ENCODE measurements around the gene ARPP21.

The ARPP21 gene

GRCh38 chr3:35651426-35651825 lies 12.1 kb downstream of the ARPP21 start:
- H3K36me3 ChIP-seq (ENCODE audit: control insufficient read depth in 2 of 2, insufficient read depth in 1 of 2, low read length in 2 of 2), result no peaks in the 10 kb centered on the region
- no peaks in the 10 kb centered on the region for H3K9me3 ChIP-seq (ENCODE audit: control insufficient read depth, insufficient read depth, low read depth, low read length)
- no peak overlapping the region for H3K27ac ChIP-seq (ENCODE audit: extremely low read depth, low read depth, low read length)
- POLR2A ChIA-PET, result no interaction called here
- CTCF ChIA-PET, result no interaction called here
- no peak overlapping the region for H3K4me3 ChIP-seq (ENCODE audit: low read depth, low read length)
- TF ChIP-seq, protein P1, sequence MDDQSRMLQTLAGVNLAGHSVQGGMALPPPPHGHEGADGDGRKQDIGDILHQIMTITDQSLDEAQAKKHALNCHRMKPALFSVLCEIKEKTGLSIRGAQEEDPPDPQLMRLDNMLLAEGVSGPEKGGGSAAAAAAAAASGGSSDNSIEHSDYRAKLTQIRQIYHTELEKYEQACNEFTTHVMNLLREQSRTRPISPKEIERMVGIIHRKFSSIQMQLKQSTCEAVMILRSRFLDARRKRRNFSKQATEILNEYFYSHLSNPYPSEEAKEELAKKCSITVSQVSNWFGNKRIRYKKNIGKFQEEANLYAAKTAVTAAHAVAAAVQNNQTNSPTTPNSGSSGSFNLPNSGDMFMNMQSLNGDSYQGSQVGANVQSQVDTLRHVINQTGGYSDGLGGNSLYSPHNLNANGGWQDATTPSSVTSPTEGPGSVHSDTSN (CRISPR knock-in tag; IDR thresholded peaks at IDR 0.05), result no peak
- no peak for TF ChIP-seq ZNF544 (tag by site-specific recombination; IDR thresholded peaks at IDR 0.05)
- TF ChIP-seq ZNF501 (tag by site-specific recombination; IDR thresholded peaks at IDR 0.05), result no peak
- no peak for TF ChIP-seq ZNF560 (tag by site-specific recombination; IDR thresholded peaks at IDR 0.05; ENCODE audit: borderline replicate concordance)
- TF ChIP-seq HOXC10 (CRISPR knock-in tag; IDR thresholded peaks at IDR 0.05), result no peak
- TF ChIP-seq ZNF184 (tag by site-specific recombination; IDR thresholded peaks at IDR 0.05), result no peak
- no peak for TF ChIP-seq ZNF19 (tag by site-specific recombination; IDR thresholded peaks at IDR 0.05; ENCODE audit: low read depth)
- TF ChIP-seq, protein P2, sequence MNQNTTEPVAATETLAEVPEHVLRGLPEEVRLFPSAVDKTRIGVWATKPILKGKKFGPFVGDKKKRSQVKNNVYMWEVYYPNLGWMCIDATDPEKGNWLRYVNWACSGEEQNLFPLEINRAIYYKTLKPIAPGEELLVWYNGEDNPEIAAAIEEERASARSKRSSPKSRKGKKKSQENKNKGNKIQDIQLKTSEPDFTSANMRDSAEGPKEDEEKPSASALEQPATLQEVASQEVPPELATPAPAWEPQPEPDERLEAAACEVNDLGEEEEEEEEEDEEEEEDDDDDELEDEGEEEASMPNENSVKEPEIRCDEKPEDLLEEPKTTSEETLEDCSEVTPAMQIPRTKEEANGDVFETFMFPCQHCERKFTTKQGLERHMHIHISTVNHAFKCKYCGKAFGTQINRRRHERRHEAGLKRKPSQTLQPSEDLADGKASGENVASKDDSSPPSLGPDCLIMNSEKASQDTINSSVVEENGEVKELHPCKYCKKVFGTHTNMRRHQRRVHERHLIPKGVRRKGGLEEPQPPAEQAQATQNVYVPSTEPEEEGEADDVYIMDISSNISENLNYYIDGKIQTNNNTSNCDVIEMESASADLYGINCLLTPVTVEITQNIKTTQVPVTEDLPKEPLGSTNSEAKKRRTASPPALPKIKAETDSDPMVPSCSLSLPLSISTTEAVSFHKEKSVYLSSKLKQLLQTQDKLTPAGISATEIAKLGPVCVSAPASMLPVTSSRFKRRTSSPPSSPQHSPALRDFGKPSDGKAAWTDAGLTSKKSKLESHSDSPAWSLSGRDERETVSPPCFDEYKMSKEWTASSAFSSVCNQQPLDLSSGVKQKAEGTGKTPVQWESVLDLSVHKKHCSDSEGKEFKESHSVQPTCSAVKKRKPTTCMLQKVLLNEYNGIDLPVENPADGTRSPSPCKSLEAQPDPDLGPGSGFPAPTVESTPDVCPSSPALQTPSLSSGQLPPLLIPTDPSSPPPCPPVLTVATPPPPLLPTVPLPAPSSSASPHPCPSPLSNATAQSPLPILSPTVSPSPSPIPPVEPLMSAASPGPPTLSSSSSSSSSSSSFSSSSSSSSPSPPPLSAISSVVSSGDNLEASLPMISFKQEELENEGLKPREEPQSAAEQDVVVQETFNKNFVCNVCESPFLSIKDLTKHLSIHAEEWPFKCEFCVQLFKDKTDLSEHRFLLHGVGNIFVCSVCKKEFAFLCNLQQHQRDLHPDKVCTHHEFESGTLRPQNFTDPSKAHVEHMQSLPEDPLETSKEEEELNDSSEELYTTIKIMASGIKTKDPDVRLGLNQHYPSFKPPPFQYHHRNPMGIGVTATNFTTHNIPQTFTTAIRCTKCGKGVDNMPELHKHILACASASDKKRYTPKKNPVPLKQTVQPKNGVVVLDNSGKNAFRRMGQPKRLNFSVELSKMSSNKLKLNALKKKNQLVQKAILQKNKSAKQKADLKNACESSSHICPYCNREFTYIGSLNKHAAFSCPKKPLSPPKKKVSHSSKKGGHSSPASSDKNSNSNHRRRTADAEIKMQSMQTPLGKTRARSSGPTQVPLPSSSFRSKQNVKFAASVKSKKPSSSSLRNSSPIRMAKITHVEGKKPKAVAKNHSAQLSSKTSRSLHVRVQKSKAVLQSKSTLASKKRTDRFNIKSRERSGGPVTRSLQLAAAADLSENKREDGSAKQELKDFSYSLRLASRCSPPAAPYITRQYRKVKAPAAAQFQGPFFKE (tag by site-specific recombination; IDR thresholded peaks at IDR 0.05; ENCODE audit: borderline replicate concordance), result no peak
- no peak for TF ChIP-seq KLF7 (tag by site-specific recombination; IDR thresholded peaks at IDR 0.05; ENCODE audit: borderline replicate concordance)
- TF ChIP-seq SP2 (tag by site-specific recombination; IDR thresholded peaks at IDR 0.05), result no peak
- TF ChIP-seq, protein P3, sequence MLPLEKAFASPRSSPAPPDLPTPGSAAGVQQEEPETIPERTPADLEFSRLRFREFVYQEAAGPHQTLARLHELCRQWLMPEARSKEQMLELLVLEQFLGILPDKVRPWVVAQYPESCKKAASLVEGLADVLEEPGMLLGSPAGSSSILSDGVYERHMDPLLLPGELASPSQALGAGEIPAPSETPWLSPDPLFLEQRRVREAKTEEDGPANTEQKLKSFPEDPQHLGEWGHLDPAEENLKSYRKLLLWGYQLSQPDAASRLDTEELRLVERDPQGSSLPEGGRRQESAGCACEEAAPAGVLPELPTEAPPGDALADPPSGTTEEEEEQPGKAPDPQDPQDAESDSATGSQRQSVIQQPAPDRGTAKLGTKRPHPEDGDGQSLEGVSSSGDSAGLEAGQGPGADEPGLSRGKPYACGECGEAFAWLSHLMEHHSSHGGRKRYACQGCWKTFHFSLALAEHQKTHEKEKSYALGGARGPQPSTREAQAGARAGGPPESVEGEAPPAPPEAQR (tag by site-specific recombination; IDR thresholded peaks at IDR 0.05), result no peak
- H3K4me1 ChIP-seq (ENCODE audit: control insufficient read depth, insufficient read depth, low read length), result no peaks in the 10 kb centered on the region

- TF ChIP-seq PRDM1 (tag by site-specific recombination; IDR thresholded peaks at IDR 0.05) (no peak), ZNF133 (tag by site-specific recombination; IDR thresholded peaks at IDR 0.05) (no peak), ZNF501 (tag by site-specific recombination; IDR thresholded peaks at IDR 0.05) (no peak), ZNF132 (tag by site-specific recombination; IDR thresholded peaks at IDR 0.05; ENCODE audit: borderline replicate concordance) (no peak), SCRT2 (tag by site-specific recombination; IDR thresholded peaks at IDR 0.05) (no peak), ZNF707 (tag by site-specific recombination; IDR thresholded peaks at IDR 0.05) (no peak), ZSCAN16 (tag by site-specific recombination; IDR thresholded peaks at IDR 0.05) (no peak)
- Histone ChIP-seq H3K9me3 (ENCODE audit: control insufficient read depth, insufficient read depth, low read depth, low read length) (no peaks in the 10 kb centered on the region), H3K36me3 (ENCODE audit: control insufficient read depth in 2 of 2, insufficient read depth in 1 of 2, low read length in 2 of 2) (no peaks in the 10 kb centered on the region), H3K4me3 (ENCODE audit: low read depth, low read length) (no peak overlapping the region), H3K27ac (ENCODE audit: extremely low read depth, low read depth, low read length) (no peak overlapping the region), H3K4me1 (ENCODE audit: control insufficient read depth, insufficient read depth, low read length) (no peaks in the 10 kb centered on the region)
- ChIA-PET CTCF (interaction anchor here (0.7 kb wide), 1 partner anchor 443 kb away, joined by 3 read pairs; no protein-coding TSS in a partner anchor), POLR2A (no interaction called here)
These were observed 12.5 kb downstream of the ARPP21 start for GRCh38 chr3:35651851-35652250.
